ENCODE data around the gene THRSP. TPM values are rescaled to one million over a fixed set of nuclear protein-coding genes. Genes with fewer than 3 reads are reported as not detected.

Gene THRSP
- total and polyA plus RNA-seq, 2 of the 4 experiments (the other 2 are of a cell fraction), result not detected

DNA sequence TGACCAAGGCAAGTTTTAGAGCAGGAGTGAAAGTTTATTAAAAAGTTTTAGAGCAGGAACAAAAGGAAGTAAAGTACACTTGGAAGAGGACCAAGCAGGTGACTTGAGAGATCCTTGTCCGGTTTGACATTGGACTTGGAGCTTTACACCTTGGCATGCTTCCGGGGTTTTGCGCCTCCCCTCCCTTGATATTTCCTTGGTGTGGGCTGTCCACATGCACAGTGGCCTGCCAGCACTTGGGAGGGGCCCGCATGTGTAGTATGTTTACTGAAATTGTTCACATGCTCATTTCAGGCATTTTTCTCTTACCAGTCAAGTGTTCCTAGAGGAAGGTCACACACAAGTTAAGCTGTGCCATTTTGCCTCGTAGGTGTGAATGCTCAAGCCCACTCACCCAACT, 19.0 kb upstream of the THRSP start:
- Histone ChIP-seq H3K4me2 (ENCODE audit: low read depth, low read length) (no peak overlapping the region), H3K4ac (ENCODE audit: low read depth, low read length) (no peak overlapping the region), H3K4me1 (ENCODE audit: control insufficient read depth, insufficient read depth, low read length) (peaks cover 20% of the 10 kb centered on the region), H3K27ac (ENCODE audit: insufficient read depth, low read length) (no peak overlapping the region), H2BK5ac (ENCODE audit: low read depth, low read length, poor library complexity, severe bottlenecking) (no peak overlapping the region), H3K56ac (ENCODE audit: extremely low read depth, insufficient read depth, low read length) (no peak overlapping the region), H4K8ac (ENCODE audit: low read depth in 2 of 2, low read length in 2 of 2) (peak overlapping the region in 1 of 2 experiments; percentile 25; a peak in 2 of 4 replicates), H3K9me1 (ENCODE audit: insufficient read depth, low read length) (peaks cover 6% of the 10 kb centered on the region), H3K4me3 (ENCODE audit: insufficient read depth, low read depth, low read length) (no peak overlapping the region), H2AFZ (replicated peaks; ENCODE audit: low read length, poor library complexity) (no peak overlapping the region), H3K18ac (ENCODE audit: low read depth, low read length) (no peak overlapping the region), H4K91ac (ENCODE audit: insufficient read depth, low read depth, low read length) (no peak overlapping the region), H2AK9ac (replicated peaks; ENCODE audit: low read depth, low read length, poor library complexity) (peak overlapping the region; percentile 68), H2BK120ac (ENCODE audit: low read depth, low read length) (peak overlapping the region; percentile 40; the same call in 1 of the 2 replicates), H3K9ac (ENCODE audit: low read depth, low read length) (no peak overlapping the region), H3K27me3 (ENCODE audit: control insufficient read depth, insufficient read depth, low read length) (no peaks in the 10 kb centered on the region), H2BK15ac (ENCODE audit: low read depth, low read length) (peak overlapping the region; percentile 23; the same call in 1 of the 3 replicates), H2BK20ac (ENCODE audit: low read depth, low read length) (no peak overlapping the region), H3K14ac (replicated peaks; ENCODE audit: low read depth, low read length) (no peak overlapping the region), H2AK5ac (ENCODE audit: low read depth, low read length) (0 out of 2 replicates have a peak overlapping the region, but pooled peaks have one; percentile 66), H4K20me1 (ENCODE audit: insufficient read depth, low read length) (no peaks in the 10 kb centered on the region), H3K36me3 (ENCODE audit: control insufficient read depth, insufficient read depth, low read length) (no peaks in the 10 kb centered on the region), H3K79me1 (ENCODE audit: low read depth in 1 of 2, low read length in 2 of 2) (peaks cover 0 to 7% of the 10 kb centered on the region in 2 experiments; a peak in 2 of 4 replicates), H3K9me3 (ENCODE audit: control insufficient read depth, insufficient read depth, low read length) (no peaks in the 10 kb centered on the region), H3K23ac (ENCODE audit: low read depth, low read length) (no peak overlapping the region), H4K5ac (ENCODE audit: low read depth, low read length) (no peak overlapping the region)
- TF ChIP-seq FOS (IDR thresholded peaks at IDR 0.05; ENCODE audit: low read depth, low read length) (no peak), USF2 (IDR thresholded peaks at IDR 0.05; ENCODE audit: low read depth, low read length) (no peak), BHLHE40 (IDR thresholded peaks at IDR 0.05; ENCODE audit: low read depth, low read length) (no peak), SMC3 (IDR thresholded peaks at IDR 0.05; ENCODE audit: low read depth, low read length) (no peak), NFE2L2 (IDR thresholded peaks at IDR 0.05; ENCODE audit: low read depth, low read length) (no peak), MAFK (IDR thresholded peaks at IDR 0.05; ENCODE audit: low read depth, low read length) (no peak), POLR2A (IDR thresholded peaks at IDR 0.05; ENCODE audit: low read depth, low read length) (no peak), MXI1 (IDR thresholded peaks at IDR 0.05; ENCODE audit: borderline replicate concordance, low read depth, low read length) (no peak), ELK1 (IDR thresholded peaks at IDR 0.05; ENCODE audit: borderline replicate concordance, low read depth, low read length) (no peak)
- ChIA-PET CTCF (interaction anchor here (0.8 kb wide), 1 partner anchor 520 kb away, joined by 3 read pairs; no protein-coding TSS in a partner anchor), POLR2A (ENCODE audit: unreplicated experiment) (no interaction called here)
- intact Hi-C loops (cut with micrococcal nuclease), result no loop called here
- dilution Hi-C loops (cut with HindIII; ENCODE audit: low sequenced_read_pairs, unreplicated experiment), result no loop called here
- WGBS, 2 experiments (ENCODE audit: extremely low coverage in 2 of 2, insufficient read length in 1 of 2), result no CpG with 5 or more reads among the region's 5 CpGs
- no peak for DNase-seq
- BruUV-seq (replicated peaks), result no TSS peak
- ATAC-seq (ENCODE audit: low read depth), result no peak
- in situ Hi-C loops (cut with MboI; ENCODE audit: low sequenced_read_pairs), result no loop called here

All from IMR-90 (cell line).